HAP-1 (cell line): ENCODE measurements around the gene SERPINB4.

Experiments
- DNase-seq, 2 experiments: peaks; one replicate each; pipeline ENCODE4 v3.0.0-alpha.2; 2016 to 2020; ENCODE audit warnings: low spot score in 2 of 2
- H3K27me3 ChIP-seq: fragments of 250-450 bp; sonication (Bioruptor Pico); 2 replicates; pipeline ENCODE4 v1.5.1; 2020; ENCODE audit warnings: low read depth, mild to moderate bottlenecking, moderate library complexity
- H3K36me3 ChIP-seq: fragments of 250-450 bp; sonication (Bioruptor Pico); replicated peaks from 2 replicates; pipeline ENCODE4 v1.5.1; 2020; ENCODE audit warnings: mild to moderate bottlenecking
- H3K4me1 ChIP-seq: fragments of 250-450 bp; sonication (Bioruptor Pico); 2 replicates; pipeline ENCODE4 v1.5.1; 2020; ENCODE audit warnings: mild to moderate bottlenecking
- H3K4me3 ChIP-seq: fragments of 250-450 bp; sonication (Bioruptor Pico); 2 replicates; pipeline ENCODE4 v1.5.1; 2020; ENCODE audit warnings: mild to moderate bottlenecking, moderate library complexity
- H3K9me3 ChIP-seq: fragments of 250-450 bp; sonication (Bioruptor Pico); 2 replicates; pipeline ENCODE4 v1.5.1; 2020; ENCODE audit warnings: mild to moderate bottlenecking, moderate library complexity
- in situ Hi-C: fragments of 300-500 bp; cut with MboI; formaldehyde crosslinking; loops from 3 replicates; pipeline ENCODE4 v1.14.3; 2020; ENCODE audit warnings: low sequenced_read_pairs, inconsistent platforms, mixed read lengths

Gene SERPINB4

DNA sequence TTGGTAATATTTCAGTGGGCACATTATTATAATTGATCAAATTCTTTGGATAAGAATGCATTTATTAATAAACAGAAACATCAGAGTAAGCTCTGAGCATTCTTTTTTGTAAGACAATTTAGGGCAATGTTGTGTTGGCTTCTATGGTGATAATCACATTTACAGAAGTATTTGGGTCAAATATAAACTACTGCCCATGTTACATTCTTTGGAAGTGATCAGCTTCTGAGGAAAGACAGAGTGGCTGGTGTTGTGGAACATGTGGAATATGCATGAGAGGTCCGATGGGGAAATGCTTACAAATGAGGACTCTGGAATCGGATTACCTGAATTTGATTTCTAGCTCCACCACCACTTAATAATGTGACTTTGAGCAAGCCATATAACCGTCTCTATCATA is 37.5 kb downstream of the SERPINB4 start:
- in situ Hi-C loops: no loop called here
- Histone ChIP-seq H3K27me3 (no peaks in the 10 kb centered on the region), H3K4me3 (no peak overlapping the region), H3K4me1 (no peaks in the 10 kb centered on the region), H3K36me3 (no peaks in the 10 kb centered on the region), H3K9me3 (no peaks in the 10 kb centered on the region)
- DNase-seq: no peak

DNA sequence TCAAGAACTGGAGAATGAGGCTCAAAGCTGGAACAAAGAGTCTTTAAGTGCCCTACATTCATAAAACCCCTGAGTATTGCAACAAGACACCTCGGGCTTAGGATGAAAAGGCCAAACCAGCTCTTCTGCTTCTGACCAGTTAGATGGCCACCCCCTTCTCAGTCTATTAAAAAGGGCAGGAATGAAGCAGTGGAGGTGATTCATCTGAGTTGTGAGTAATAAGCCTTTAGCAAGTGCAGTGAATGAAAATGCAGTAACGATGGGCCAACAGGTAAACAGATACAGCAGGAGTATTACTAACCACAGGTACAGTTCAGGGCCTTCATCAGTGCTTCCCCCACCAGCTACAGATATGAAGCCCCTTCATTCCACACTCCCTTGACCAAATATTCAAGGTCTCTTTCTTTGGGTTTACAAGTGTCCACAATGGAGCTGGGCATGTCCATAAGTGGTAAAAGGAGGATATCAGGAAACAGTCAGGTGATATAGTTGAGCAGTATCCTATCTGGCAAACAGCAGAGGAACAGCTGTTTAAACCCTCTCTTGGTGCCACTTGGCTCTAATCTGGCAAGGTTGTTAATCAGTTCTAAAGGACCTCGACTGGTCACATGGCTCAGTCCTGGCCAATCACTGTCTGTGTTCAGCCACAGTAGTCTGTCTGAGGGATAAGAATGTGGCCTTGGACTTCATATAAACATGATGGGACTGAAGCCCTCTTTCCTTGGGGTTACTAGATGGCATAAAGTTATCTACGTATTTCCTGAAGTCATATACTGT is 39.1 kb downstream of the SERPINB4 start:
- Histone ChIP-seq H3K36me3 (no peaks in the 10 kb centered on the region), H3K9me3 (no peaks in the 10 kb centered on the region), H3K27me3 (no peaks in the 10 kb centered on the region), H3K4me3 (no peak overlapping the region), H3K4me1 (no peaks in the 10 kb centered on the region)
- no peak for DNase-seq
- in situ Hi-C loops: no loop called here

DNA sequence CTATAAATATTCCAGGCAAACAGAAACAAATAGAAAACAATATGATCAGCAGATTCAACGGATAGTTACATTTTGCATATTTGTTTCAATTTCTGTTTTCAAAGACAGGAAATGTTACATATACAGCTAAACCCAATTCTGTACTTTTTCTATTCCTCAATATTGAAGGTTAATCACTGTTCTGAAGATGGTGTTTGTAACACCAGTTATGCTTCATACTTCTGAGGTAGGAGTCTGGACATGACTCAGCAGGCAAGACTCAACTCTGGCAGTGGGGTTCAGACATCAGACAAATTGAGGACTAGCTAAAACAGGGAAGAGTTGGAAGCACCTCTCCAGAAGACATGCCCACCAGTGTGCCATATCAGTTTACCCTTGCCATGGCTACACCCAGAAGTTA is 40.3 kb downstream of the SERPINB4 start:
- no peaks in the 10 kb centered on the region for H3K27me3 ChIP-seq
- H3K9me3 ChIP-seq: no peaks in the 10 kb centered on the region
- H3K4me3 ChIP-seq: no peak overlapping the region
- no peak for DNase-seq
- H3K36me3 ChIP-seq: no peaks in the 10 kb centered on the region
- in situ Hi-C loops: no loop called here
- no peaks in the 10 kb centered on the region for H3K4me1 ChIP-seq

DNA sequence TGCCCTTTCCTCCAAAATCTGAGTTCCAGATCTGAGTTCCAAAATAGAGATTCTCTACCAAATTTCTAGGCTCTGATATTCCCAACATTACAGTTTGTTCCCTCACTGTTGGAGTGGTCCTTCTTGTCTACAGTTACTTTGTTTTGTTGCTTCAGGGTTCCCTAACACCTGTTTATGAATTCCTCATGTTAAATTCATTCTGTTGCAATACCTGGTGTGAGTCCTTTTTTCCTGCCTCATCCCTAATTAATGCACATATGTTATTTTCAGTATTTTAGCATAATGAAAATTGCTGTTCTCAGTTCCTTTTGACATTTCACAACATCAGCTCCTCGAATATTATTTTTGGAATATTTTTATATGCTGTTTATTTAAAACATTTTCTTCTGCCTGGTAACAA is 40.7 kb downstream of the SERPINB4 start:
- H3K9me3 ChIP-seq: no peaks in the 10 kb centered on the region
- H3K4me1 ChIP-seq: no peaks in the 10 kb centered on the region
- DNase-seq: no peak
- no peak overlapping the region for H3K4me3 ChIP-seq
- no peaks in the 10 kb centered on the region for H3K36me3 ChIP-seq
- in situ Hi-C loops: no loop called here
- no peaks in the 10 kb centered on the region for H3K27me3 ChIP-seq

DNA sequence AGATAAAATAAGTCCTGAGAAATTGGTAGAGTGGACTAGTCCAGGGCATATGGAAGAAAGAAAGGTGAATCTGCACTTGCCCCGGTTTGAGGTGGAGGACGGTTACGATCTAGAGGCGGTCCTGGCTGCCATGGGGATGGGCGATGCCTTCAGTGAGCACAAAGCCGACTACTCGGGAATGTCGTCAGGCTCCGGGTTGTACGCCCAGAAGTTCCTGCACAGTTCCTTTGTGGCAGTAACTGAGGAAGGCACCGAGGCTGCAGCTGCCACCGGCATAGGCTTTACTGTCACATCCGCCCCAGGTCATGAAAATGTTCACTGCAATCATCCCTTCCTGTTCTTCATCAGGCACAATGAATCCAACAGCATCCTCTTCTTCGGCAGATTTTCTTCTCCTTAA is 47.1 kb downstream of the SERPINB4 start:
- in situ Hi-C loops: no loop called here
- Histone ChIP-seq H3K9me3 (no peaks in the 10 kb centered on the region), H3K27me3 (no peaks in the 10 kb centered on the region), H3K4me1 (no peaks in the 10 kb centered on the region), H3K4me3 (no peak overlapping the region), H3K36me3 (no peaks in the 10 kb centered on the region)
- no peak for DNase-seq

DNA sequence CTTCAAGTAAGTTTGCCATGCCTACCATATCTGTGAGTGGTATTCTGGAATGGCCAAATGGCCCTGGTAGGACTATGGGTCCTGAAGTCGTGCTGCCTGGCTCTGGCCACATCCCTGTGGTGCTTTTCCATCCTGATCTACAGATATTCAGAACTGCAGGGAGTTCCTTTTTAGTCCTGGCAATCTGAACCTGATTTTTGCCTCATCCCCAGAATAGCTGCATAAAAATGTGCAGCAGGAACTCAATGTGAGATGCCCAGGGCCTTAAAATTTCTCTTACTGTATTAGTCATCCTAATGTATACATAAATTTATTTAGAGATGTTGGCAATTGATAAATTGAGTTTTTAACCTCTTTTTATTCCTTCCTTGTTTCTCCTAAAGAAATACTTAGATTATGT is 51.6 kb downstream of the SERPINB4 start:
- H3K36me3 ChIP-seq: no peaks in the 10 kb centered on the region
- in situ Hi-C loops: no loop called here
- H3K27me3 ChIP-seq: no peaks in the 10 kb centered on the region
- no peak for DNase-seq
- H3K4me3 ChIP-seq: no peak overlapping the region
- H3K4me1 ChIP-seq: no peaks in the 10 kb centered on the region; the same call in 1 of the 2 replicates
- H3K9me3 ChIP-seq: no peaks in the 10 kb centered on the region

DNA sequence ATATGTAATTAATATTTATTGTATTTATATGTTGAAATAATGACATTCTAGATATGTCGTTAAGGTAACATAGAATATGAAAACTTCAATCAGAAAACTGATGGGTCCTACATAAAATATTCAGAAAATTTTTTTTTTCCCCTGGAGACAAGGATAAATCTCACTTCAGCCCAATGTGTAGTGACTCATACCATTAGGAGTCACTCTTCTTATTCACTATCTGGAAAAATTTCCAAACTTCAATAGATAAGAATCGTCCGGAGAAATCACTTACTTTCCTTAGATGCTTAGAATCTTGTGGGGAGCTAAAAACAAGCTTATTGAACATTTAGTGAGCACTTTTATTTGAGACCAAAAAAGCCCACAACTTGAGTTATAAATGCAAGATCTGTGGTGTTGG is 52.3 kb downstream of the SERPINB4 start:
- H3K27me3 ChIP-seq: no peaks in the 10 kb centered on the region
- in situ Hi-C loops: no loop called here
- H3K4me1 ChIP-seq: no peaks in the 10 kb centered on the region; the same call in 1 of the 2 replicates
- H3K9me3 ChIP-seq: no peaks in the 10 kb centered on the region
- H3K36me3 ChIP-seq: no peaks in the 10 kb centered on the region
- no peak for DNase-seq
- no peak overlapping the region for H3K4me3 ChIP-seq

DNA sequence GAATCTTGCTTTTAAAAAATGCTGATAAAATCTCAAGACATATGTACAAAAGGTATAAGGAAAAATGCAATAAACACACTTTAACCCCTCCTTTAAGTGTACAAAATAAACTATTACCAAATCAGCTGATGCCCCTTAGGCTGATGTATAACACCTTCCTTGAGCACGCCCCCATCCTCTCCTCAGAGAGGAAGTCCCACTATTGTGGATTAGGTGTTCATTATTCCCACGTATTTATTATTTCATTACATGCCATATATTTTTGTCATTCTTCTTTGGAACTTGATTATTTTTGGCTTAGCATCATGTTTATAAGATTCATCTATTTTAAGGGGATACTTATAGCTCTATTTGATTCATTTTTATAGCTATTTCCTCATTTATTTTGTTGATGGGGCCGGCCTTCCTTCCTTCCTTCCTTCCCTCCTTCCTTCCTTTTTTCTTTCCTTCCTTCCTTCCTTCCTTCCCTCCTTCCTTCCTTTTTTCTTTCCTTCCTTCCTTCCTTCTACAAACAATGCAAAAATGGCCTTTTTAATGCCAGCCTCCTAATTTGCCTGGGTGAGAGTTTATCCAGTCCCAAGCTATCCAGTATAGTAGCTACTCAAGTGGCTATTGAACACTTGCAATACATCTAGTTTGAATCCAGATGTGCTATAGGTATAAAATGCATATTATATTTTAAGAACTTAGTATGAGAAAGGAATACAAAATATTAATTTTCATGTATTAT is 52.9 kb downstream of the SERPINB4 start:
- no peaks in the 10 kb centered on the region for H3K36me3 ChIP-seq
- H3K4me3 ChIP-seq: no peak overlapping the region
- in situ Hi-C loops: no loop called here
- no peaks in the 10 kb centered on the region for H3K9me3 ChIP-seq
- no peak for DNase-seq
- H3K27me3 ChIP-seq: no peaks in the 10 kb centered on the region
- no peaks in the 10 kb centered on the region; the same call in 1 of the 2 replicates for H3K4me1 ChIP-seq

DNA sequence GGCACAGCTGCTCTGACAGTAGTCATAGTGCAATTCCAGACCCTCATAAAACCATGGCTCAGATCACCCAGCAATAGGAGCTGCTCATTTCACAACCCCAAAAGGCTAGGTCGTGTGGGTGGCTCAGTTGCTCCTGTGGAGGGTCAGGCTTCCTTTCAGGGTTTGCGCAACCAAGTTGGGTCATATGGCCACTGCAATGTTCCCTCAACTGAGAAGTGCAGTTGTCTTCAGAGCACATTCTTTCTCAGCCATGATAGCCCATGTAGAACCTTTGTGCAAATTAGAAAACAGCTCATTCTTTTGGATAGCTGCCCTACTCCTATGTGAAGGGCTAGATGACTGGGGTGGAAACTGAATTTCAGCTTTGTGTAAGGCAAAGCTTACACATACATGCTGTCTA is 53.7 kb downstream of the SERPINB4 start:
- no peaks in the 10 kb centered on the region for H3K27me3 ChIP-seq
- H3K4me3 ChIP-seq: no peak overlapping the region
- H3K4me1 ChIP-seq: no peaks in the 10 kb centered on the region; the same call in 1 of the 2 replicates
- no peaks in the 10 kb centered on the region for H3K9me3 ChIP-seq
- in situ Hi-C loops: no loop called here
- H3K36me3 ChIP-seq: no peaks in the 10 kb centered on the region
- DNase-seq: no peak

DNA sequence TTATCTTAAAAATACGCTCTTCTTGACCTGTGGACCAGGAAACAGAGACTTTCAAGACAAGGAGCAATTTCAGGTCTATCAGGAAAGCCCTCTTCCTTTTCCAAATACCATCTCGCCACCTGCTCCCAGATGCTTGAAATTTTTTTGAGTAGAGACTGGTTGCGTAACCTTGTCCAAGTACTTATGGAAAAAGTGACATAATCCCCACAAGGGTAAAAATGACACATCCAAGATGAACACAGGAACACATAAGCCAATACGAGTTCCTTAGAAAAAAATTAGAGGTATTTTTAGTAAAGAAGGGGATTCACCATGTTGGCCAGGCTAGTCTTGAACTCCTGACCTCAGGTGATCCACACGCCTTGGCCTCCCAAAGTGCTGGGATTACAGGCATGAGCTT is 55.1 kb downstream of the SERPINB4 start:
- DNase-seq: no peak
- Histone ChIP-seq H3K9me3 (no peaks in the 10 kb centered on the region), H3K27me3 (no peaks in the 10 kb centered on the region), H3K36me3 (no peaks in the 10 kb centered on the region), H3K4me1 (no peaks in the 10 kb centered on the region; the same call in 1 of the 2 replicates), H3K4me3 (no peak overlapping the region)
- in situ Hi-C loops: loop anchor here (10.0 kb wide), 1 partner anchor 74 kb away; no protein-coding TSS in a partner anchor
